GM18907 (cell line): Measurements from ENCODE around the gene MORN4.

ENCODE experiments used
- ATAC-seq: cut with Tn5 transposase; IDR thresholded peaks from one replicate; pipeline ENCODE4 v1.9.1; 2021; ENCODE audit warnings: mild to moderate bottlenecking, moderate library complexity; ENCODE audit not compliant: unreplicated experiment

MORN4 gene

GRCh38 chr10:97632949-97633884 is at the start of gene MORN4:
Gene MORN4, minus strand, starts transcription at chr10:97633500. Its CDS starts 13,847 bp downstream, at chr10:97619653.
- peak; percentile 99 for ATAC-seq

- ATAC-seq = no peak
Measured at GRCh38 chr10:97682042-97682441, 48.7 kb upstream of the MORN4 start.

- ATAC-seq = no peak
Measured at GRCh38 chr10:97679594-97679993, 46.3 kb upstream of the MORN4 start.

- ATAC-seq = peak; percentile 71
Measured at GRCh38 chr10:97676770-97677581, 43.7 kb upstream of the MORN4 start.

DNA sequence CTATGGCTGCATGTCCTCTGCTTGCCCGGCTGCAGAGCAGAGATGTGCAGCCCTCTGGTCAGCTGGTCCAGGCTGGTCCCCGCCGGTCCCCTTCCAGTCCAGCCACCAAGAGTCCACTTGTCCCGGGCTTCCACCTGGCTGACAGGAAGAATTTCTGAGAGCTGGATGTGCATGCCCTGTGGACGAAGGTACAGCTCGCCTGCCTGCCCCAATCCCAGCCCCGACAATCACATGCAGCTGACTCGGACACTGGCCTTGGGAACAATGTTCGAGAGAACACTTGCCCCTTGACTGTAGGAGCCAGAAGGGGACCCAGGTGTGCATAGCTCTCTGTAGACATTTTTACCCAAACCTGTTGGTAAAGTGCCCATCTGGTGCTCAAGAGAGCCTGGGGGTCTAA is 41.9 kb upstream of the MORN4 start:
- no peak for ATAC-seq

DNA sequence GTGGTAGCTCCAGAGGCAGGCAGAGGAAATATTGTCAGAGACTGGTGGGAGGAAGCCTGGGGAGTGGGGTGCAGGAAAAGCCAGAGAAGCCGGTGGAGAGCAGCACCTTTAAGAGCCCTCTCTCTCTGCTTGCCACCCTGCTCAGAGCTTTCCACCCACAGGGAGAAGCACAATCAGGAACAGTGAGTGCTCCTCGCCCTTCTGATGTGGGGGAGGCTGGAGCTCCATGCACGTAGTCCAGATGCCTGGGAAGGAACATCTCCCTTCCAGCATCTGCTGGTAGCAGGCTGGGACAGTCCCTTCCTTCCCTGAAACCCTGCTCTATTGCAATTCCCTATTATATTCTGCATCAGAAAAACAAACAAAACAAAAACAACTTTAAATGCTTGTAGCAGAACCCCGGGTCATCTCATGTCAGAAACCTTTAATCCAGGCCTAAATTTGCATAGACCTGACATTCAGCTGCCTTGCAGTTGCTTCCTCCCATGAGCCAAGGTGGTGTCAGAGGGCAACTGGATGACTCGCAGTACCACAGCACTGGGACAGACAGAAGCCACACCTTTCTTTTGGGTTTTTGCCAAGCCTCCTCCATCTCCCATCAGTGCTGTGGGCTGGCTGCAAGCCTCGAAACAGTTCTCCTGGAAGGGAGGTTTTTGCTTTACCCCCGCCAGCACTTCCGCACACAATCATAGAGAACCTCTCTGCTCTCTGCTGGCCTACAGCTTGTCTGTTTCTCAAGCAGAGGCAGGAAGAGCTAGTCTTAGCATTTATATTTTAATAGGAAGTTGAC is 40.6 kb upstream of the MORN4 start:
- no peak for ATAC-seq

DNA sequence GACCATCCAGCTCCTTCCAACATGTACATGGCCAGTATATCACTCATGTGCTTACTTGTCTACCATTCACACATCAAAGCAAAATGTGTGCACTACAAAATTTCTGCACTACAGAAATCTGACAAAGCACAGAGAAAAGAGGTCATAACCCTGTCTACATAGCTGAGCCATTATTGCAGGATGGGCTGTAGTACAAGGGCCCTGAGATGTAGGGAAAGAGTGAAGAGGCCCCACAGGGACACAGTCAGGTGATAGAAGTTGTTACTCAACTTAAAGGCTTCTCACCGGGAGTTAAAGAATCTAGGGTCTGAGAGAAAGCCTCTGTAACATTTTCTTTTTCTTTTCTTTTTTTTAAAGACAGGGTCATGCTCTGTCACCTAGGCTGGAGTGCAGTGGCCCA is 36.3 kb upstream of the MORN4 start:
- ATAC-seq = no peak

DNA sequence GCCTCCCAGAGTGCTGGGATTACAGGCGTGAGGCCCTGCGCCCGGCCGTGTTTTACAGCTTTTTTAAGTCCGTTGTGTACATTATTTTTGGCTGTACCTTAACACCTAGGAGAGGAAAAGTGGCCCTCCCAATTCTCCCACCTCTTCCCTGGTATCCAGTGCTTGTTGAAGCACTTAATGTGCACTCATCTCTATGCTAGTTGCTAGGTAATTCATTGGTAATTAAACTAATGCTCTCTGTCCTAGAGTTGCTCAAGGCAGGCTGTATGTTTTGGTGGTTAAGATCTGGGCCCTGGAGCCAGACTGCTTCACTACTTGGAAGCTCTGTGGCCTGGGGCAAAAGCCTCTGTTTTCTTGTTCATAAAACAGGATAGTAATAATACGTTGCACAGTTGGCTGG is 34.2 kb upstream of the MORN4 start:
- no peak for ATAC-seq

- no peak for ATAC-seq
Measured at GRCh38 chr10:97666992-97667391, 33.7 kb upstream of the MORN4 start.

- ATAC-seq = no peak
Measured at GRCh38 chr10:97664282-97664850, 31.1 kb upstream of the MORN4 start.

- ATAC-seq = no peak
Measured at GRCh38 chr10:97659589-97659988, 26.3 kb upstream of the MORN4 start.

DNA sequence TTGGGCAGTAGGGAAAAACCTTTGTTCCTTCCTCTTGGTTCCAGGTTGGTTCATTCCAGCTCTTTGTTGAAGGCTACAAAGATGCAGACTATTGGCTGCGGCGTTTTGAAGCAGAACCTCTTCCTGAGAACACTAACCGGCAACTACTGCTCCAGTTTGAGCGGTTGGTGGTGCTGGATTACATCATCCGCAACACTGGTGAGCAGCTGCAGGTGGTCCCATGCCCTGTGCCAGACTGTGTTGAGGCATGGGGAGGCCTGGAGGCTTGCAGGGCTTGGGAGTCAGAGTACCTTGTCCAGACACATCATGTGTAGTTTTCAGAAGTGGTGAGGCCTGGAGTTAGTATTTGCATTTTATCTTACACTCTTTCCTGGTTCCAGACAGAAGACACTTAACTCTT is 23.5 kb upstream of the MORN4 start:
- ATAC-seq = no peak

DNA sequence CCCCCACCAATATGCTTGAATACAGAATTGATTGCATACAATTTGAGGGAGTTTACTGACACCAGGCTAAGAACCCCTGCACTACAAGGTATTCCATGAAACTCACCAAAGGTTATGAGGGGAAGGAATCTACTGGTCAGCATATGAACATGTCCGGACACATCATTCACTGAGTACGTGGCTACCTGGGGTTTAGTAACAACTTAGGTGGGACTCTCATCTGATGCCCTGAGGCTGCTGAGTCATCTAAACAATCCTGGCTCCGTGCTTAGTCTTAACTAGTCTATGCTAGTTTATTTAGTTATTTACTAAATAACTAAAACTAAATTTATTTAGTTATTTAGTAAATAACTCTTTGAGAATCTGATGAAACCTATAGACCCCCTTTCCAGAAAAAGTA is 18.5 kb upstream of the MORN4 start:
- no peak for ATAC-seq

DNA sequence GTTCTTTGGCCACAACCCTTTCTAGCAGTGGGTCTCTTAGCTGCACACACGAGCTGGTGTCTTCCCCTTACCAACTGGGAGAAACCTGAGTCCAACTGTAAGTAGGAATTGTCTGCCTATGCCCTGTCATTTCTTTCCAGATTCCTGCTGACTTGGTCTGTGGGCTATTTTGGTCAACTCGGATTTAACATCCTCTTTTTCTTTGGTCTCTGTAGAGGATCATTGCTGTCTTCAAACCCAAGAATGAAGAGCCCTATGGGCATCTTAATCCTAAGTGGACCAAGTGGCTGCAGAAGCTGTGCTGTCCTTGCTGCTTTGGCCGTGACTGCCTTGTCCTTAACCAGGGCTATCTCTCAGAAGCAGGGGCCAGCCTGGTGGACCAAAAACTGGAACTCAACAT is 17.4 kb upstream of the MORN4 start:
- no peak for ATAC-seq

DNA sequence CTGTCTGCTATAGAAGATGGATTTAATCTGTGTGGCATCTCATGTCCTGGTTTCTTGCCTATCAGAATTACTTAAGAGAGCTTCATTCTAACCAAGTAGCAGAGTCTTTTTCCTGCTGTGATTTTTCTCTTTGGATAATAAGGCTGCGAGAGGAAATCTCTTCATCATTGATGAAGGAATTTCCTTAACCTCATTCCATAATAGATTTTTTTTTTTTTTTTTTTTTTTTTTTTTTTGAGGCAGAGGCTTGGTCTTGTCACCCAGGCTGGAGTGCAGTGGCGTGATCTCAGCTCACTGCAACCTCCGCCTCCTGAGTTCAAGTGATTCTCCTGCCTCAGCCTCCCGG is 16.1 kb upstream of the MORN4 start:
- peak; percentile 12 for ATAC-seq

DNA sequence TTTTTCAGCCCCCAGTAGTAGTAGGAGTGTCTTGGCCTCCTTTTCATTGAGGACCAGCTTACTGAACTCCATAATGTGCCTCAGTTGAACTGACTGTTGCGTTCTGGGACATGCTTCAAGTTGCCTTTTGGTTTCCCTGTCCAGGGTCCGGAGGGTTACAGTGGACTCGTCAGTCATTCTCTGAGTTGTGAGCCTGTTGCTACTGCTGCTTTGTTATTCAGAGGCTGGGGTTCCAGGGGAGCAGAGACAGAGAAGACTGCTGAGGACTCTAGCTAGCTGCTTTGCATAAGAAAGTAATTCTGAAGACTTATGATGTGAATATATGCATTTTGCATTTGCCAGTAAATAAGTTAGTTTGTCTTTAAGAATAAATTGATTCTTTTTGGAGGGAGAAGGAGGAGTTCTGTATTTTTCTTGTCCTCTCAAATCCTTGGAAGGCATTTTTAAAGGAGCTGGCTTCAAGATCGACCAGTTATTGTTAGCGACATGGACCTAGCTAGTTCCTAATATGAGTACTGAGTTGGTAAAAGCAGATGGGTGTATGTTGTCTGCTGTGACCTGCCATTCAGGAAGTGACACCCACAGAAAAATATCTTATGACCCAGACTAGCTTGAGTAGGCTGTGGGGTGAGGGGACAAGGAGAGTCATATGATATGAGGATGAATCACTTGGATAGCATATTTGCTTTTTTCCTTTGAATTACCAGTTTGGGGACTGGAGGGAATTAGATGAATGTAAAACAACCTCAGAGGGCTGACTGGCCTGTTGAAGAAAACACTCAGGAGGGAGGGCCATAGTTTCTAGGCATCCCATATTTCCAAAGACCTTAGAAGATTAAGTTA is 15.5 kb upstream of the MORN4 start:
- peak; percentile 86 for ATAC-seq

- no peak for ATAC-seq
Measured at GRCh38 chr10:97647556-97647955, 14.3 kb upstream of the MORN4 start.

DNA sequence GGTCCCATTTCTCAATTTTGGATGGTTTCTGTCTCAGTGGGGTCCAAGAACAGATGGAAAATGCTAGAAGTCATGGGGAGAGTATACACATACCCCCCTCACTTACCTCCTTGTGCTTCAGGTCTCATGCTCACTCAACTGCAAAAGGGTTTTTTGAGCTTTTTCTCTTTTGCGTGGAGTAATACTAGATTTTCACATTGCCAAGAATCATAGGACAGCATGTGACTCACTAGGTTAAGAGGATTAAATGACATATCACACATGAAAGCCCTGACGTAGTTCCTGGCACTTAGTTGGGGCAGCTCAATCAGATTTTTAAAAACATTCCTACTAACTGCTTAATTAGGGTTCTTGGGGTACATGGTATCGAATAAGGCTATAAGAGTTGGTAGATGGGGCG is 11.6 kb upstream of the MORN4 start:
- no peak for ATAC-seq

- ATAC-seq = no peak
Measured at GRCh38 chr10:97643441-97643985, 10.2 kb upstream of the MORN4 start.
